Left cardiac atrium (tissue), 4 donors: ENCODE results near the gene CCT6A. TPM values are rescaled to one million over a fixed set of nuclear protein-coding genes. Genes with fewer than 3 reads are reported as not detected.
"Not testable (repeated sequence)": the region's sequence is repeated elsewhere in the genome, so short reads cannot be mapped to it uniquely, and the experiment has no call there.

Source experiments
- ATAC-seq, 2 donors: fragments of 200-7000 bp; cut with Tn5 transposase; one replicate each; pipeline ENCODE4 v1.9.1; 2020; ENCODE audit warnings: mild to moderate bottlenecking in 2 of 2, moderate library complexity in 2 of 2
- DNase-seq: peaks from one replicate; pipeline ENCODE4 v3.0.0-alpha.2; 2020
- intact Hi-C, 2 donors: fragments of 100-400 bp; cut with DNase I; formaldehyde crosslinking; loops; one replicate each; pipeline versions ENCODE4 v1.14.1 to v1.15.1; 2022 to 2023
- total RNA-seq, 2 donors: library from RNA; stranded (reverse); fragmentation: NEBNext Ultra II Directional; extraction: Animal tissue kit (Norgen Biotek cat#: 25700); gene quantifications; one replicate each; pipeline ENCODE4 v1.2.1, GENCODE V29; 2021
- donor health status: DM: no; HTN: yes; CAD: no.
- donor health status: DM: no; HTN: yes; CAD: no; lungs with severe emphysema.
- donor health status: DM: yes; HTN: yes; CAD: no.
- donor health status: Dilated cardiomyopathy.

CCT6A gene
- total RNA-seq, 2 donors from 2014 or later, result 61.9 to 74.9 TPM

- no peak for ATAC-seq
- intact Hi-C loops, result no loop called here
- no peak for DNase-seq
Measured at GRCh38 chr7:56086761-56087160, 35.2 kb downstream of the CCT6A start.

DNA sequence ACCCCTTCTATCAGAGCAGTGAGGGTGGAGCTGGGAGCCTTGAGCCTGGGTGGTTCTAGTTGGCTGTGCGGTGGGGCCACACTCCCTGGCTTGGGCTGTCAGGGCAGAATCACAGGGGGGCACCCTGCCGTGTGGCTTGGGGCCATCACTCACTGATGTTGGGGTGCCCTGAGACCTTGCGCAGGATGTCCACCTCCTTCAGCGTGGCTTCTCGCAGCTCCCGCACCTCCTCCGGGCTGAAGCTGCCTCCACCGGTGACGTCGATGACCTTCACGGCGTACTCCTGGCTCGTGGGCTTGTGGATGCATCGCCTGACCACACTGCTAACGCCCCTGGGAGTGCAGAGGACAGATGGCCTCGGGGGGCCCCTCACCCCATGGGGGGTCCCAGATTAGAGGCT lies 35.9 kb downstream of the CCT6A start:
- DNase-seq (no peak), ATAC-seq (no peak)
- intact Hi-C loops, result no loop called here

DNA sequence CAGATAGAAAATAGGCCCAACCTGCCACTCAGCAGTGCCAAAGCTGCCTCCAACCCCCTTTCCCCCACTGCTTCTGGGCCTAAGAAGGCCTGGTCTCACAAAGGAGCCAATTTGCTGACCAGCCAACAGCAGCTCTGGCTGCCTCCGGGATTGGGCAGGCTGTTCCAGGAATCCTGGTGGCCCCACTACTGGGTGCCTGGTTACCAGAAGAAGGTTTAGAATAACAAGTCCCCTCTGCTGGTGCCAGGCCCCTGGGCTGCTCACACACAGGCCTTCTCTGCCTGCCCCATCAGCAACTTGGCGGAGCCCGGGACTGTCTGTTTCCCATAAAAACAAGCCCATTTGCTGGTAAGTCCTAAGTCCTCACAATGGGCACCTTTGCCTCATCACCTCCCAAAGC lies 40.0 kb downstream of the CCT6A start:
- DNase-seq, result peak; percentile 70
- intact Hi-C loops, result no loop called here
- ATAC-seq, result peak; percentile 63 to 79

DNA sequence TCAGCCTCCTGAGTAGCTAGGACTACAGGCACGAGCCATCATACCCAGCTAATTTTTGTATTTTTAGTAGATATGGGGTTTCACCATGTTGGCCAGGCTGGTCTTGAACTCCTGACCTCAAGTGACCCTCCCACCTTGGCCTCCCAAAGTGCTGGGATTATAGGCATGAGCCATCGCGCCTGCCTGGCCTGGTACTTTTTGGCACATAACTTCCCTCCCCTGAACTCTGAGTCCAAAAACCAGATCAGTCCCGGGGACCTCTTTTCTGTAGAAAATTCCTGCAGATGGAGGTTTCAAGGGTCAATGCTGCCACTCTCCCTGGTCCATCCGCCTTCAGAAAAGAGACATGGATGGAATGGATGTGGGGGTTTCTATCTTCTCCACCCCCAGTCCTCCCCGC lies 40.8 kb downstream of the CCT6A start:
- intact Hi-C loops, DNase-seq: not testable (repeated sequence)
- peak; percentile 6 to 19 for ATAC-seq

- peak; percentile 83 for DNase-seq
- intact Hi-C loops, result no loop called here
- peak; percentile 91 for ATAC-seq
Measured at GRCh38 chr7:56092789-56093531, 41.4 kb downstream of the CCT6A start, which contains the start of gene PHKG1. TSS of gene PHKG1 (minus strand) at chr7:56092952. CDS start at chr7:56088941, 4,011 bp downstream.

DNA sequence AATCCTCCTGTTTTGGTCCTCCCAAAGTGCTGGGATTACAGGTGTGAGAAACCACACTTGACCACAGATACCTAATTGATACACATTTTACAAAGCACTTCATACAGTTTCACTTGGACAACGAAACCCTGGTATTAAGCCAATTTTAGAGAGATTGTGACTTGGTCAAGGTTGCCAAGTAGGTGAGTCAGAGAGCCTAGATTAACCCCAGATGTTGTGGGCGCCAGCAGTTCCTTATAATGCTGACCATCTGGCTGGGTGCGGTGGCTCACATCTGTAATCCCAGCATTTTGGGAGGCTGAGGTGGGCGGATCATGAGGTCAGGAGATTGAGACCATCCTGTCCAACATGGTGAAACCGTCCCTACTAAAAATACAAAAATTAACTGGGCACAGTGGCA lies 46.1 kb downstream of the CCT6A start:
- ATAC-seq, result peak in 1 of 2 donors; percentile 70
- intact Hi-C loops, result no loop called here
- DNase-seq, result peak; percentile 52

GRCh38 chr7:56098187-56099008 lies 46.8 kb downstream of the CCT6A start:
- intact Hi-C loops, DNase-seq, ATAC-seq: not testable (repeated sequence)

DNA sequence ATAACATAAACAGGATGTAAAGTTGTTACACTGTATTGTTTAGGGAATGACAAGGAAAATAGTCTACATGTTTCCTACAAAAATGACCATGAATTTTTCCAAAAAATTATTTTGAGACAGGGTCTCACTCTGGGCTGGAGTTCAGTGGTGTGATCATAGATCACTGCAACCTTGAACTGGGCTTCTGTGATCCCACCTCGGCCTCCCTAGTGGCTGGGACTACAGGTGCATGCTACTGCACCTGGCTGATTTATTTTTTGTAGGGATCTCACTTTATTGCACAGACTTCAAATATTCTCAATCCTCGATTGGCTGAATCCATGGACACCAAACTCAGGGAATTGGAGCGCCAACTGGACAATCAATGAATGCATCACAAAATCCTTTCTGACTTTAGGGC lies 48.1 kb downstream of the CCT6A start:
- DNase-seq, result no peak
- intact Hi-C loops, result loop anchor here in 1 of 2 donors (10.0 kb wide), 1 partner anchor 55 kb away; no protein-coding TSS in a partner anchor

DNA sequence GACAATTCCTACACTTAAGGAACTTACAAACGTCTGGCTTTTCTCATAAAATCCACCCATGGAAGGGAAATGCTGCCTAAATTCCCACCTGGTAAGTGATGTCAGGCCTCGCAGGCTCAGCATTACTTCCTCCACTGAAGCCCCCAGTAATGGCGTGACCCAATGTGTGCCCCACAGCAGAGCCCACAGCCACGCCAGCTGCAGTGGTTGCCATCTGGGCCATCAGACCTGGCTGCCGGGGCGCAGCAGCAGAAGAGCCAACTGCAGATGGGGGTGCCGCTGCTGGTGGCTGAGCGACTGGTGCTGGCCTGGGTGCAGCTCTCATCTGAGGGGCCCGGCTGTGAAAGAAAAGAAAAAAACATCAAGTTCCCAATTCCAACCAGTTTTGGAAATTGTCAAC lies 52.6 kb downstream of the CCT6A start:
- intact Hi-C loops, result loop anchor here in 1 of 2 donors (10.0 kb wide), 1 partner anchor 59 kb away; no protein-coding TSS in a partner anchor
- DNase-seq, ATAC-seq: not testable (repeated sequence)

More for the DNA sequence above, 48.1 kb downstream of the CCT6A start:
- no peak for ATAC-seq

- intact Hi-C loops, result loop anchor here in 1 of 2 donors (10.0 kb wide), 1 partner anchor 61 kb away; no protein-coding TSS in a partner anchor
- DNase-seq (no peak), ATAC-seq (peak in 1 of 2 donors; percentile 59)
Measured at GRCh38 chr7:56105508-56105907, 53.9 kb downstream of the CCT6A start.

GRCh38 chr7:56106108-56107073 lies 54.8 kb downstream of the CCT6A start, which contains the start of gene CHCHD2:
TSS of gene CHCHD2 (minus strand) at chr7:56106476. CDS start at chr7:56106413, 63 bp downstream.
- DNase-seq, result peak; percentile 99
- intact Hi-C loops, result loop anchor here in 1 of 2 donors (10.0 kb wide), 1 partner anchor 62 kb away; no protein-coding TSS in a partner anchor
- peak; percentile 100 for ATAC-seq

- intact Hi-C loops, result loop anchor here in 1 of 2 donors (10.0 kb wide), 1 partner anchor 63 kb away; no protein-coding TSS in a partner anchor
- DNase-seq (no peak), ATAC-seq (no peak)
Measured at GRCh38 chr7:56107954-56108258, 56.3 kb downstream of the CCT6A start.

GRCh38 chr7:56110611-56111010 lies 59.0 kb downstream of the CCT6A start:
- intact Hi-C loops, result no loop called here
- no peak for ATAC-seq
- no peak for DNase-seq

- DNase-seq, intact Hi-C loops, ATAC-seq: not testable (repeated sequence)
Measured at GRCh38 chr7:56112244-56112643, 60.7 kb downstream of the CCT6A start.

Other genes starting within 250 kb of the CCT6A start
- not detected for gene SEPTIN14, start 189.0 kb upstream of the CCT6A start, total RNA-seq
- 1 to 10 TPM; 1.9 to 2.5 TPM for gene ZNF713, start 164.3 kb upstream of the CCT6A start, total RNA-seq
- 10 to 100 TPM; 17.9 to 18.8 TPM for gene MRPS17, start 99.9 kb upstream of the CCT6A start, total RNA-seq
- gene NIPSNAP2, start 87.2 kb upstream of the CCT6A start, total RNA-seq, result 100 to 1,000 TPM; 196 to 205 TPM
- 10 to 100 TPM in 1 of 2 donors, 1 to 10 TPM in 1; 7.5 to 13.3 TPM for gene PSPH, start 321 bp upstream of the CCT6A start, total RNA-seq
- gene SUMF2, start 12.5 kb downstream of the CCT6A start, total RNA-seq, result 10 to 100 TPM; 50.6 to 52.5 TPM
- gene PHKG1, start 41.2 kb downstream of the CCT6A start, total RNA-seq, result 10 to 100 TPM; 21.9 to 25.3 TPM
- gene CHCHD2, start 54.7 kb downstream of the CCT6A start, total RNA-seq, result 100 to 1,000 TPM; 430 to 503 TPM
- gene NUPR2, start 64.7 kb downstream of the CCT6A start, total RNA-seq, result not detected